ENCODE results near the gene SAMD8. TPM values are rescaled to one million over a fixed set of nuclear protein-coding genes. Genes with fewer than 3 reads are reported as not detected.

The SAMD8 gene
- total RNA-seq, 4 donors from 2014 or later = 53.1 to 59.7 (median 57.8) TPM

DNA sequence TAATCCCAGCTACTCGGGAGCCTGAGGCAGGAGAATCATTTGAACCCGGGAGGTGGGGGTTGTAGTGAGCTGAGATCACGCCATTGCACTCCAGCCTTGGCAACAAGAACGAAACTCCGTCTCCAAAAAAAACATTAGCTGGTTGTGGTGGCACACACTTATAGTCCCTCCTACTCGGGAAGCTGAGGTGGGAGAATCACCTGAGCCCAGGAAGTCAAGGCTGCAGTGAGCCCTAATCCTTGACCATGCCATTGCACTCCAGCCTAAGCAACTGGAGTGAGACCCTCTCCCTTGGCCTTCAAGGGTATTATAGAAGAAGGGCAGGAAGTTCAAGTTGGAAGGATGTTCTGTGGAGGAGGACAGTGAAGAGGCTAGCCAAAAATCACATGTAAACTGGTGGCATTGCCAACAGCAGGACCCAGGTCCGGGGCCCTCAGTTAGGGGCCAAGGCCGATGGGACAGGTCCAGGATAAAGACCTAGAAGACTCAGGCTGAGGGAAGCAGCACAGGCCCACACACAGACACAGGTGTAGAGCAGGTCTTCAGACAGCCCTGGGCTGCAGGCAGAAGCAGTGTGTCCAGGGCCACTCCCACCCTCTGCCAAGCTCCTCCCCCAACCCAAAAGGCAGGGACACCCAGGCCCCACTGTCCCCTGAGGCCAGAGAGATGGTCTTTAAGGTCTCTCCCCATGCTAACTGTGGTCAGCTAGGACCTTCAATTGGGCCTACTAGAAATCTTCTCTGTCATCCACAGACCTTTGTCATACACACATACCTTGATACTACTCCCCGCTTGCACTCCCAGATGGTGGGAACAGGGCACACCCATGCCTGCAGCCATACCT, 8.4 kb upstream of the SAMD8 start:
- TF ChIP-seq, protein P1, sequence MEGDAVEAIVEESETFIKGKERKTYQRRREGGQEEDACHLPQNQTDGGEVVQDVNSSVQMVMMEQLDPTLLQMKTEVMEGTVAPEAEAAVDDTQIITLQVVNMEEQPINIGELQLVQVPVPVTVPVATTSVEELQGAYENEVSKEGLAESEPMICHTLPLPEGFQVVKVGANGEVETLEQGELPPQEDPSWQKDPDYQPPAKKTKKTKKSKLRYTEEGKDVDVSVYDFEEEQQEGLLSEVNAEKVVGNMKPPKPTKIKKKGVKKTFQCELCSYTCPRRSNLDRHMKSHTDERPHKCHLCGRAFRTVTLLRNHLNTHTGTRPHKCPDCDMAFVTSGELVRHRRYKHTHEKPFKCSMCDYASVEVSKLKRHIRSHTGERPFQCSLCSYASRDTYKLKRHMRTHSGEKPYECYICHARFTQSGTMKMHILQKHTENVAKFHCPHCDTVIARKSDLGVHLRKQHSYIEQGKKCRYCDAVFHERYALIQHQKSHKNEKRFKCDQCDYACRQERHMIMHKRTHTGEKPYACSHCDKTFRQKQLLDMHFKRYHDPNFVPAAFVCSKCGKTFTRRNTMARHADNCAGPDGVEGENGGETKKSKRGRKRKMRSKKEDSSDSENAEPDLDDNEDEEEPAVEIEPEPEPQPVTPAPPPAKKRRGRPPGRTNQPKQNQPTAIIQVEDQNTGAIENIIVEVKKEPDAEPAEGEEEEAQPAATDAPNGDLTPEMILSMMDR (IDR thresholded peaks at IDR 0.05; ENCODE audit: low read depth) = no peak

DNA sequence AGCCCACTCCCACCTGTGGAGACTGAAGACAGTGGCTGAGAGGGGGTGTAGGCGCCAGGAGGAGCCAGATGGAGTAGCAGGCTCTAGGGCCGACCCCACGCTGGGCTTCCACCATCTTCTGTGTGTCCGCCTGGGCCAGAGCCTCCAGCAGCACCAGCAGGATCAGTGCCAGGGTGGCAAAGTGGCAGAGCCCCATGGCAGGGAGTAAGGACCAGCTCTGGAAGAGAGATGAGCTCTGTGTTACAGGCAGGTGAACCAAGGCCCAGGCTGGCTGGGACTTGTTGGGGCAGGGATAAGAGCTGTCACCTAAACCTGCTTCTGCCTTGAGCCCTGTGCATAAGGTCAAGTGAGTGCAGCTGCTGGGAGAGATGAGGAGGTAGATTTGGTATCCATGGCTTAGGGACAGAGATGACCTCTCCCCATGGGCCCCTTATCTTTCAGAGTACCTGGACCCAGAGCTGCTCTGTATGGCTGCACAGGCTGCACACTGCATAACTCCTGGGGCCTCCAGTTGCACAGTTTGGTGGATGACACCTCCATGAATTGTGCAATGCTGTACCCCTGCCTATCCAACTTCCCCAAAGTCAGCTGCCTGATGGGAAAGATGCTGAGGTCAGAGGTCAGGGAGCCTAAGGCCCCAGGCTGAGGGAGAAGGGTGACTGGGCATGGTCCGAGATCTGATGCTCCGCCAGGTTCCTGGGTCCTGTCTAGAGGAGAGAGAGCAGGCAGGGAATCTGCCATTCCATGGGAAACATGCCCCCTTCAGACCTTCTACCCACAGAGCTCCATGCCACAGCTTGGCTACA, 7.4 kb upstream of the SAMD8 start:
- TF ChIP-seq, protein P1 (IDR thresholded peaks at IDR 0.05; ENCODE audit: low read depth) = no peak

DNA sequence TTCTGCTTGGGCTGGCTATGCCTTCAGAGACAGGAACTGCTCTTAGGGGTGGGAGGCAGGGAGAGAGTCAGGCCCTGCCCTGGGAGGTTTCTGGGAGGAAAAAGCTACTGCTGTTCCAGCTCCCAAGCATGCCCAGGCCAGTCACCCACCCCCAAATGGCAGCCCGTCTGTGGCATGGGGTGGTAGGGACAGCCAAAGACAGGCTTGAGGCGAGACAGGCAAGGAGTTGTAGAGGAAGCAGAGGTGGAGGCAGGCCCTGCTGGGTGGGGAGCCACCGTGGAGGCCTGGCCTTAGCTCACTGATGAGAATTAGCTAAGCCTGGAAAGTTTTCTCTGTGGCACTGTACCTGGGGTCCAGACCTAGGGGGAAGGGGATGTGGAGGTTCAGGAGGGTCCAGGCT, 6.6 kb upstream of the SAMD8 start:
- TF ChIP-seq, protein P1 (IDR thresholded peaks at IDR 0.05; ENCODE audit: low read depth) = no peak

DNA sequence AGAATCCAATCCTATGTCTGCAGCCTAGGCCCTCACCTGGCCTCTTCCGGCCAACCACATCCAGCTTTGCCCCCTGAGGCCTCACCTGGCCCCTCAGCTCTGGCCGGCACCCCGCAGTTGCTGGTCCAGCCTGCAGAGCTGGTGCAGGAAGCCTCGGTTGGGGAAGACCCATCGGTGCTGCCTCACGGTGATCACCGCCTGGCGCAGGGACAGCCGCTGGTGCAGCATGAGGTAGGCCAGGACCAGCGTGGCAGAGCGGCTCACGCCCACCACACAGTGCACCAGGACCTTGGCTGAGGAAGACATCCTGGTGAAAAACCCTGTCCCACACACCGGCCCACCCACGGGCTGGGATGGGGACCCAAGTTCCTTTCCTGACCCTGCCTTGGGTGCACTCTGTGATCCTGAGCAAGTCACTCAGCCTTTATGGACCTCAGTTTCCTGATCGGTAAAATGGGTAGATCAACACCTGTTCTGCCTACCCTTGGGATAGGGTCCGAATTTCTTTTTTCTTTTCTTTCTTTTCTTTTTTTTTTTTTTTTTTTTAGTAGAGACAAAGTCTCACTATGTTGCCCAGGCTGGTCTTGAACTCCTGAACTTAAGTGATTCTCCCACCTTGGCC, 5.8 kb upstream of the SAMD8 start:
- TF ChIP-seq, protein P1 (IDR thresholded peaks at IDR 0.05; ENCODE audit: low read depth) = no peak

DNA sequence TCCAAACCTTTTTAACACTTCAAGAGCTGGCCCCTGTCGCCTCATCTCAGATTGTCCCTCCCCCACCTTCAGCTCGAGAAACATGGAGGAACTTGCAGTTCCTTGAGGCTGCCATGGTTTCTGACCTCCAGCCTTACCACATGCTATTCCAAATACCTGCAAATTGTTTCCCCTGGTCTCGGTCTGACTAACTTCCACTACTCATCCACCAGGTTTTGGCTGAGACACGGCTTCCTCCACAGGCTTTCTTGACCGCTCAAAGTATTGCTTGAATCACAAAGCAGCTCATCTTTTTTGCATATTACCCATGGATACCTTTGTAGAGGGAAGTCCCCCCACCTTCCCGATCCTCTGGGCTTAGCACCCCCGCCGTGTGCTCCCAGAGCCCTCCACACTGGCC, 5.2 kb upstream of the SAMD8 start:
- TF ChIP-seq, protein P1 (IDR thresholded peaks at IDR 0.05; ENCODE audit: low read depth) = no peak

DNA sequence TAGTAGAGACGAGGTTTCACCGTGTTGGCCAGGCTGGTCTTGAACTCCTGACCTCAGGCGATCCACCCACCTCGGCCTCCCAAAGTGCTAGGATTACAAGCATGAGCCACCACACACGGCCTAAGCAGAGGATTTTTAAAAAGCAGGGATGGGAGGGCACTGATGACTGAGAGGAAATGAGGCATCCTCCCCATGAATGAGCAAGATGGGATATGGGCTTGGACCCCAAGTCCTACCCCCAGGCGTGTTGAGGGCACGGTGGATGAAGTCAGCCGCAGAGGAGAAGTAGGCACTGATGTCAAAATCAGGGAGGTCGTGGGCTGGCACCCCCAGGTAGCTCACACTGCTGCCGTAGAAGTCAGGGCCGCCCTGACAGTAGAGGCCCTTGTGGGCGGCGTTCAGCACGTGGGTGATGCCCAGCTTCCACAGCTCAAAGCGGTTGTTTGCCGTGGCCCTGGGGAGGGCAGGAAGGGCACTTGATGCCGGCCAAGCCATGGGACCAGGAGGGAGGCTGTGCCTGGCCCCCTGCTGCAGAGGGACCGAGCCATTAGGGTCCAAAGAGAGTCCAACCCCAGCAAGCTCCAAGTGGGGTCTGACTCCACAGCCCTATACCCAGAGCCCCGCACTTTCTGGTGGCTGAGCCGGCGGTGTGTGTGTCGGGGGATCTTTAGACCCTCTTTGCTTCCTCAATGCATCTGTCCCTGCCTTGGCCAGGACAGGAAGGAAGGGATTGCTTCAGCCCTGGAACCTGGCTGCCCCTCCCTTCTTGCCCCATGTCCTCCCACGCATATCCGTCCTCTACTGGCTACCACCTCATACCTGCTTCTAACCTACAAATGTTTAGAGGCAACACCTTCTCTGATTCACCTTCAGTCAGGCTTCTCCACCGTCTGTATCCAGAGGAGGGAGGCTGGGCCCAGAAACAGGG, 3.4 kb upstream of the SAMD8 start:
- TF ChIP-seq, protein P1 (IDR thresholded peaks at IDR 0.05; ENCODE audit: low read depth) = no peak

Data from subcutaneous adipose tissue (tissue), 4 donors.